Spleen (tissue), 7 donors: Measurements from ENCODE around the gene FOXF2.

Source experiments
- POLR2A ChIP-seq, 3 donors: fragments of 450-650 bp; IDR thresholded peaks; one replicate each; pipeline ENCODE4 v1.5.1; 2017; ENCODE audit warnings: antibody characterized with exemption in 3 of 3, mild to moderate bottlenecking in 1 of 3
- POLR2AphosphoS5 ChIP-seq, 3 donors: sonication (generic); formaldehyde crosslinking; IDR thresholded peaks; one replicate each; pipeline ENCODE4 v1.5.1; 2017; ENCODE audit warnings: antibody characterized with exemption in 3 of 3
- TF ChIP-seq, protein P1 (sequence below), 11 experiments: fragments of 200-600 bp in 7 of 11; fragments of 450-650 bp in 4 of 11; sonication (generic) in 4 of 11; IDR thresholded peaks in 8 of 11; conservative IDR thresholded peaks in 3 of 11; 1 replicate in 7 of 11; 2 replicates in 4 of 11; pipeline versions ENCODE4 v1.4.0 to v1.8.0; 2016 to 2021; ENCODE audit warnings: antibody characterized with exemption in 11 of 11, inconsistent platforms in 4 of 11, mild to moderate bottlenecking in 1 of 11
- donor health status: DM: no; HTN: no; CAD: no; lungs with moderate emphysema.
- donor health status: DM: no; HTN: no; CAD: no.
- donor health status: DM: no; HTN: no; CAD: no.

DNA sequence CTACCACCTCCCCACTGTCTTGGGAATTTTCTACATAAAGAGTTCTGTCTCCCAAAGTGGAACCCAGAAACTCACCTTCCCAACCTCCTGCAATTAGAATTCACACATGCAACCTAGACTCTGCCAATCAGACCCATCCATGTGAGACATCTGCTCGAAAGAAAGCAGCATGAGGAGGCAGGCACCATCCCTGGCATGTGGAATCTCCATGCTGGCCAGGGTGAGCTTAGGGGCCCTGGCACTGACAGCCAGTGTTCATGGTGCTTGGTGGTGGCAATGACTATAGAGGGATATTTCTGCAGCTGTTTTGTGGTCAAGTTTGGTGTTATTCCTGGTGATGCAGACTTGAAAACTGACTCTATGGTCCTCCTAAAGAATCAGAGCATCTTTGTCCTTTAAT, 17.4 kb upstream of the FOXF2 start:
- TF ChIP-seq POLR2A (IDR thresholded peaks at IDR 0.05) (no peak), POLR2AphosphoS5 (IDR thresholded peaks at IDR 0.05) (no peak)
- TF ChIP-seq, protein P1, sequence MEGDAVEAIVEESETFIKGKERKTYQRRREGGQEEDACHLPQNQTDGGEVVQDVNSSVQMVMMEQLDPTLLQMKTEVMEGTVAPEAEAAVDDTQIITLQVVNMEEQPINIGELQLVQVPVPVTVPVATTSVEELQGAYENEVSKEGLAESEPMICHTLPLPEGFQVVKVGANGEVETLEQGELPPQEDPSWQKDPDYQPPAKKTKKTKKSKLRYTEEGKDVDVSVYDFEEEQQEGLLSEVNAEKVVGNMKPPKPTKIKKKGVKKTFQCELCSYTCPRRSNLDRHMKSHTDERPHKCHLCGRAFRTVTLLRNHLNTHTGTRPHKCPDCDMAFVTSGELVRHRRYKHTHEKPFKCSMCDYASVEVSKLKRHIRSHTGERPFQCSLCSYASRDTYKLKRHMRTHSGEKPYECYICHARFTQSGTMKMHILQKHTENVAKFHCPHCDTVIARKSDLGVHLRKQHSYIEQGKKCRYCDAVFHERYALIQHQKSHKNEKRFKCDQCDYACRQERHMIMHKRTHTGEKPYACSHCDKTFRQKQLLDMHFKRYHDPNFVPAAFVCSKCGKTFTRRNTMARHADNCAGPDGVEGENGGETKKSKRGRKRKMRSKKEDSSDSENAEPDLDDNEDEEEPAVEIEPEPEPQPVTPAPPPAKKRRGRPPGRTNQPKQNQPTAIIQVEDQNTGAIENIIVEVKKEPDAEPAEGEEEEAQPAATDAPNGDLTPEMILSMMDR (IDR thresholded peaks at IDR 0.05 in 8 of 11, conservative IDR thresholded peaks at IDR 0.05 in 3 of 11): no peak
